ENCODE measurements around the gene CCNT2.
"Not testable (repeated sequence)": the region's sequence is repeated elsewhere in the genome, so short reads cannot be mapped to it uniquely, and the experiment has no call there.

Gene CCNT2

DNA sequence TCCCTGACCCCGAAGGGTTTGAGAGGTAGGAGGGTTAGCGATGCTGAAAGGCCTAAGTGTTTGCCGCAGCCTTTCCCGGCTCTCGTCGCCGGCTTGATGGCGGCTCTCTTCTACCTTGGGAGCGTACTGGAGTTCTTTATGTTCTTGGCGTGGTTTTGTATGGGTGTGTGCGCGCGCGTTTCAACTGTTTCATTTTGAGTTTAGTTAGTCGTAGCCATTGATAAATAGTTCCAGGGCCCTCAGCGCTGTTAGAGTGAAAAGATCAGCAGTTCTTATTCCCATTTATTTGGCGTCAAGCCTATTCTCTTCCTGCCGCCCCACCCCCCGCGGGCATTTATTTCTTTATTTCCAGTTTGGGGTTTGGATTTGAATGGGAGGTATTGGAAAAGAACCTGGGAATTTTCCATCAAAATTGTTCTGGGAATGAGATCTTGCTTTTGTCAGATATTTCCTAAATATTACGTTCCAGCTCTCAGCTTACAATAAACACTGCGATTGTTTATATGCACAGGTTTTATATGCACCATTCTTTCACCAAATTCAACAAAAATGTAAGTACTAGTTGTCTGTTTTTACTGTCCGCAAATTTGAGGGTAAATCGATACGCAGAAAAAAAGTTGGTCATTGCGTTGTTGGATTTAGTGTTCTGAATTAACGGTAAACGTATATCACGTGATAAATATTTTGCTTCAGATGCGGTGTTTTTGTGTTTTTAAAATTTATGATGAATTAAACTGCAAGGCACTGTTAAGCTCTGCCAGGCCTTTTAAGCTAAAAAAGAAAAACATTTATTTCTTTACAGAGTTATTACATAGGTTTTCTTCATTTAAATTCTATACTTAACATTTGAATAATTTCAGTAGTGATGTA lies 954 bp downstream of the CCNT2 start:
- DNase-seq (ENCODE audit: low spot score) = peak; percentile 40

DNA sequence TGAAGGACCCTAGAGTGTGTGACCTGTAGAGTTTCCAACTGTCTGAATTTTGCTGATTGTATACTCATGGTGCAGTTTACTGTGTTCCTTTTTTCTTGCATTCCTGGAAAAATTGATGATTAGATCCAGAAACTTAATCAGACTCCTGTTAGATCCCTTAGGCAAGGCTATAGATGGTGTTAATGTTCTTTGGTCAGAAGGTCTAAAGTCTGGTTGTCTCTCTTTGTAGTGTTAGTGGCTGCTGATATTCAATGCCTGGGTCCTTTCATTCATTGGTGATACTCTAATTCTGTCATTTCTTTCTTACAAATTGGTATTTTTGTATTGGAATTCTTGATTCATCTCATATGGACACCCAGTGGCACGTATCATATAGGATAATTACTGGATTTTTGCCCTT lies 6.3 kb downstream of the CCNT2 start:
- no peak for DNase-seq (ENCODE audit: low spot score)

DNA sequence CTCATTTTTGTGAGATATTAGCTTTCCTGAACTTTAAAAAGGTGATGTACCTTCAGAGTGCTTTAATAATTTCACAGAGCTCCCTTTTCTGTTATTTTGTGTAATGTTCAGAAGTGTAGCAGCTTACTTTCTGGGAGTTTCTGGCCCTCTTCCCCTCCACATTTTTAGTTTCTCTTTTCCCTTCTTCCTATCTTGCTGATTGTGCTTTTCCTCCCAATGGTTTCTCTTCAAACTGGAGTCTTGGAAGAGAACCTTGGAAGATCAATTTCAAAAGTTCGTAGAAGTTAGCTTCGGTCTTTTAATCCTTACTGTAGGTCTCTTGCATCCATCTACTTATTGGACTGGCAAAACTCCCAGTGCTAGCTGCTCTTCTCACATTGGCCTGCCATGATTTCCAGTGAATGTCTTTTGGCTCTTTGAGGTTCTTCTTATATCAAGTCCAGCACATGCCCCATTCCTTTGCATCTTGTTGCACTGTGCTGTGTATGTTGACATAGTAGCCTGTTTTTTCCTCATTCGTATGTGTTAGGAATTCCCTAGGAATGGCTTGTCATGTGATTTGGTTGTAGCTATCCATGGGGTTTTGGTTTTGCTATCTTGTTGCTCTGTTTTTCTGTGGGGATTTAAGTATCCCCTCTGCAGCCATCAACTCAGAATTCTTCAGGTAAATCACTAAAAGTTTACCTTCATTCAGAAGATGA lies 7.8 kb downstream of the CCNT2 start:
- DNase-seq (ENCODE audit: low spot score) = no peak

GRCh38 chr2:134927195-134927594 lies 8.6 kb downstream of the CCNT2 start:
- peak; percentile 6 for DNase-seq (ENCODE audit: low spot score)

DNA sequence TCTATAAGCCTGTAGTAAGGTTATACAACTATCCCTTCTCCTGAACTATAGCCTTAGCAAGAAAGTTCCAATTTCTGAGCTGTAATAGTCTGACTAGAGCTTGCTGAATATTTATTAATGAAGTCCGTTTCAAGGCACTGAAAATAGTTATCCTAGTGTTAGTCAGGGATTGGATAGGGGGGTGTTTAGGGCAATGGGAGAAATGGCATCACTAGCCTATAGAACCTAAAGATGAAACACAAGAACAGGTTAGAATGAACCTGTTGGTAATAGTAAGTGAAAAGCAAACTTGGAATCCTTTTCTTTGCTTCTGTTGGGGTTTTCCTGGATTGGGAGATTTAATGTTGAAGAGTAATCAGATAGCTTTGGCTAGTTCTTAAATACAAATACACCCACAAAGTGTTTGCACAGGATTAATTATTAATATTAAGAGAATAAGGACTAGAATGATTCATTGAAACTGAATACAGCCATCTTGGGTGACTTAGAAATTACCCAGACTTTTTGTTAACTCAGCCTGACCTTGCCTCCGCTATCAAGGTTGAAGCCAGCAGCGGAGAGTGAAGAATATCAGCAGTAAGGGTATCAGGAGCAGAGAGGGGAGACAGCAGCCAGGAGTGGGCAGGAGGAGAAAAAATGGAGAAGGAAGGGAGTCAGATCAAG lies 14.4 kb downstream of the CCNT2 start:
- no peak for DNase-seq (ENCODE audit: low spot score)

GRCh38 chr2:134933732-134934131 lies 15.1 kb downstream of the CCNT2 start:
- no peak for DNase-seq (ENCODE audit: low spot score)

DNA sequence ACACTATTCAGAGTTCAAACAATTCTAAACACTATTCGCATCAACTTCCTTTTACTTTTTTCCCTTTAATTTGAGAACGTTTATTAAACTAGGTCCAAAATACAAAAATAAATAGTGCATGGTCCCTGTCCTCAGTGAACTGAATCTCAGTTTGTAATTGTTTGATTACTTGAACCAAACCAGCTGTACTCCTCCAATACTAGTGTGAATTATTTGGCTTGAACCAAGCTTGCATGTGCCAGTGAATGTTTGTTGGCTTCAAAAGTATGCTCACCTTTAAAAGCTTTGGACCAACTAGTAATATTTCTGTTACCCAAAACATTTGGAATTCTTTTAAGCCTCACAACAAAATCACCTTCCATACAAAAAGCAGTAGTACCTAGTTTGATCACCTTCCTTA lies 15.5 kb downstream of the CCNT2 start:
- no peak for DNase-seq (ENCODE audit: low spot score)

DNA sequence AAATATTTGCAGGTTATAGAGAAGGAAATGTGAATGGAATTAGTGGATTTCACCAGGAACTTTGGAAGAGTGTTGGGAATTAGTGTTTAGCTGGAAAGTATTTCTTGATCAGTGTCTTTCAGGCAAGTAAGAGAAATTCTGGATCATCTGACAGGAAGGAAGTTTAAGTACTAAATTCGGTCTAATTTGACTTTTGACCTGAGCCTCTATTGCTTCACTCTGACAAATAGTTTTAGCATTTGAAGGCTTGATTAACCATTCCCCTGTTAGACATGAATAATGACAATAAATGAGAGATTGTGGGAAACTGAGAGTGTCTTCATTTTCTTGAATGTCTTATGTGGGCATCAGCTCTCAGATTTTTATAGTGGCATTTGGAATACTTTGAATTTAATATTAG lies 16.0 kb downstream of the CCNT2 start:
- DNase-seq (ENCODE audit: low spot score) = no peak

- no peak for DNase-seq (ENCODE audit: low spot score)
Observed at GRCh38 chr2:134936691-134937090, 18.1 kb downstream of the CCNT2 start.

DNA sequence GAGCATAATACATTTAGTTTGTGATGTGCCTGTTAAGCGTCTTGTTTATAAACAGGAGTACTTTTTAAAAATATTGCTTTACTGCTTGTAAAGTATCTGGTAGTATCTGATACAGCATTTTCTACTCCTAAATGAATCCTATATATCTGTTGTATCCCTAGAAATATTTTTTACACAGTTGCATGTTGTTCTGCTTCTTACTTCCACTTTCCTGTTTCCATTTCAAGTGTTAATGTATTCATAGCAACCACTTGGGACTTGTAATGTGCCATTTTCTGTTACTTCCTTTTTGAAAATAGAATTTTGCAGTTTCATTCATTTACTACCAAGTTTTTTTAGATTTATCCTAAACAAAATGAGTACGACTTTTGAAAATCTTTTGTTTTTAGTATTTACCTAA lies 24.9 kb downstream of the CCNT2 start:
- DNase-seq (ENCODE audit: low spot score) = no peak

- no peak for DNase-seq (ENCODE audit: low spot score)
Observed at GRCh38 chr2:134944975-134945374, 26.4 kb downstream of the CCNT2 start.

- no peak for DNase-seq (ENCODE audit: low spot score)
Observed at GRCh38 chr2:134946073-134946472, 27.5 kb downstream of the CCNT2 start.

DNA sequence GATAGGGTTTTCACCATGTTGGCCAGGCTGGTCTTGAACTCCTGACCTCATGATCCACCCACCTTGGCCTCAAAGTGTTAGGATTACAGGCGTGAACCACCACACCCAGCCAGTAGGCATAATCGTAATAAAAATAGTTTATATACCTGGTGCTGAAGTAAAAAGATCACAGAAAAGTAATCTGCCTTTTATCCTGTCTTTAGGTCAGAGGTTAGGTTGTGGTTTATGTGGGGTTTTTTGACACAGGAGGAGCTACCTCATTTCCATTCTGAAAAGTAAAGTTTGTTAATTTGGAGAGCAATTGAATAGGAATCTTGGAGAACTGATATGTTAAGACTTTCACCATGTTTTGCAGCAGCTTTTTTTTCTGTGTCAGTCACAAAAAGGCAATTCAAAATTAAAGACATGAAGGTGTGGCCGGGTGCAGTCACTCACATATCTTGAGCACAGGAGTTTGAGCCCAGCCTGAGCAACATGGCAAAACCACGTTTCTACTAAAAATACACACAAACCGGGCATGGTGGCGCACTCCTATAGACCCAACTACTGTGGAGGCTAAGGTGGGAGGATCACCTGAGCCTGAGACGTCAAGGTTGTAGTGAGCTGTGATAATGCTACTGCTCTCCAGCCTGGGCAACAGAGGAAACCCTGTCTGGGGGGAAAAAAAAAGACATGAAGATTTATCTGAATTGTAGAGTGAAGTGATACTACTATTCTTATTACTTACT lies 31.5 kb downstream of the CCNT2 start:
- DNase-seq (ENCODE audit: low spot score) = no peak

DNA sequence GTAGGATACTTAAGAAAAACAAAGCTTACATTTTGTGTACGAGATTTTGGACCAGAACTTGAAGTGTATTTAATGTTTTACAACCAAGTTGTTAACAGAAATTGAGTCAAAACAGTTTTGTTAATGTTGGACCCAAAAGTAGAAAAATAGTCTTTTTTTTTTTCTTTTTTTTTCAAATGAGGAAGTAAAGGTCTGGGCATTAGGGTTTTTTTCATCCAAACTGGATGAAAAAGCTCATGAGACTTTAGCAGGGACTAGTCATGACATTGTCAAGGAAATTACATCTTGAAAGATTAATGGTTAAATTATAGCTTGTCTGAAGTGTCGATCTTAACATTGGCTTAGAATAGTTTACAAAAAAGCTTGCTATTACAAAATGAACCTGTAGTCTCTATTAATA lies 32.3 kb downstream of the CCNT2 start:
- no peak for DNase-seq (ENCODE audit: low spot score)

DNA sequence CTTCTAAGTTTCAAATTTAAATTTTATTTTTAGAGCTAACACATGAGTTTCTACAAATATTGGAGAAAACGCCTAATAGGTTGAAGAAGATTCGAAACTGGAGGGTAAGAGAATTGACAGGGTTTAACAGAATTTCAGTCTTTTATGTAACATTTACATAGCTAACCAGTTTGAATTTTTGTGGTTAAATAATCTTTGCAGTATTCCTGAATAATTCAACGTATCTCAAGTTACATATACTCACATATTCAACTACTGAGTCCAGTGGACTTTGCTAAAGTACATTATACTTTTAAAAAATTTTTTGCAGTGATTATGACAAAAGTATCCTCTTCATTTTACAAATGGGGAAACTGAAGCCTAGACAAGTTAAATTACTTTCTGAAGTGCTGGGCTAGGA lies 34.0 kb downstream of the CCNT2 start:
- DNase-seq (ENCODE audit: low spot score) = no peak

GRCh38 chr2:134954065-134954464 lies 35.4 kb downstream of the CCNT2 start:
- no peak for DNase-seq (ENCODE audit: low spot score)

DNA sequence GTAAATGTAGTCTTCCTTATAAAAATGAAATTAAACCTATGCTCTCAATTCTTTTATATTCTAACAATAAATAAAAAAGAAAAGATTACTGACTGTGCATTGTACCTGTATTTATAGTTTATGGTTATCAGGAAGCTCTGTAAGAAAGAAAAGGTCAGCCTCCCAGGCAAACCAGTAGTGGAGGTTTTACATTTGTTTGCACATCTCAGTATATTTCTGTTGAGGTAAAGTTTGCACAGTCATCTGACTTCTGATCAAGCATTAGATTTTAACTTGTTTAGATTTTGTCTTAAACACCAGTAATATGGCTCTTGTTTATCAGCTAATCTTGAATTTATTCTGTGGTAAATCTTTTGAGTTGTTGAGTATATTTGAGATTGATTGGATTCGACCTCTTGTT lies 37.1 kb downstream of the CCNT2 start:
- no peak for DNase-seq (ENCODE audit: low spot score)

DNA sequence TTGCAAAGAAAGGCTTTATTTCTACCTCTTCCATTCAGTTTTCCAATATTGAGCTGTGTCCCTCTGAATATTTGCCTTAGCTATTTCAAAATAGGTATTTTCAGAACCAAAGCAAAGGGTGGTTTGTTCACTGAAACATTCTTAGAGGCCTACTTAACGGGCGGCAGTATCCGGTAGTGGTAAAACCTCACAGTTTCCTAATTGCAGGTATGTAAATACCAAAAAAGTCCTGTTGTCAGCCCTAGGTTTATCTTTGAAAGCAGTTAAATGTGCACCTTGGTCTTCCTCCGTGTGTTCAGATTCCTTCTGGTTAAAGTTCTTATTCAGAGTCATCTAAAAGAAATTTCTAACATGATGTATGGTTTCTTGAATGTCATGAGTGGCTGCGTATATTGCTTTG lies 38.9 kb downstream of the CCNT2 start:
- DNase-seq (ENCODE audit: low spot score) = no peak

DNA sequence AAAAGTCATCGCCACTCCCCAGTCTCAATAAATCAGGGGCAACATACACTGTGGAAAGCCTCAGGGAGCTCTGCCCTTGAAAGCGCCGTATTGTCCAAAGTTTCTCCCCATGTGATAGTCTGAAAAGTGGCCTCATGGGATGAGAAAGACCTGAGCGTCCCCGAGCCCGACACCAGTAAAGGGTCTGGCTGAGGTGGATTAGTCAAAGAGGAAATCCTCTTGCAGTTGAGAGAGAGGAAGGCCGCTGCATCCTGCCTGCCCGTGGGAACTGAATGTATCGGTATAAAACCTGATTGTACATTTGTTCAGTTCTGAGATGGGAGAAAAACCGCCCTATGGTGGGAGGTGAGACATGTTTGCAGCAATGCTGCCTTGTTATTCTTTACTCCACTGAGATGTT lies 48.5 kb downstream of the CCNT2 start:
- DNase-seq (ENCODE audit: low spot score) = not testable (repeated sequence)

DNA sequence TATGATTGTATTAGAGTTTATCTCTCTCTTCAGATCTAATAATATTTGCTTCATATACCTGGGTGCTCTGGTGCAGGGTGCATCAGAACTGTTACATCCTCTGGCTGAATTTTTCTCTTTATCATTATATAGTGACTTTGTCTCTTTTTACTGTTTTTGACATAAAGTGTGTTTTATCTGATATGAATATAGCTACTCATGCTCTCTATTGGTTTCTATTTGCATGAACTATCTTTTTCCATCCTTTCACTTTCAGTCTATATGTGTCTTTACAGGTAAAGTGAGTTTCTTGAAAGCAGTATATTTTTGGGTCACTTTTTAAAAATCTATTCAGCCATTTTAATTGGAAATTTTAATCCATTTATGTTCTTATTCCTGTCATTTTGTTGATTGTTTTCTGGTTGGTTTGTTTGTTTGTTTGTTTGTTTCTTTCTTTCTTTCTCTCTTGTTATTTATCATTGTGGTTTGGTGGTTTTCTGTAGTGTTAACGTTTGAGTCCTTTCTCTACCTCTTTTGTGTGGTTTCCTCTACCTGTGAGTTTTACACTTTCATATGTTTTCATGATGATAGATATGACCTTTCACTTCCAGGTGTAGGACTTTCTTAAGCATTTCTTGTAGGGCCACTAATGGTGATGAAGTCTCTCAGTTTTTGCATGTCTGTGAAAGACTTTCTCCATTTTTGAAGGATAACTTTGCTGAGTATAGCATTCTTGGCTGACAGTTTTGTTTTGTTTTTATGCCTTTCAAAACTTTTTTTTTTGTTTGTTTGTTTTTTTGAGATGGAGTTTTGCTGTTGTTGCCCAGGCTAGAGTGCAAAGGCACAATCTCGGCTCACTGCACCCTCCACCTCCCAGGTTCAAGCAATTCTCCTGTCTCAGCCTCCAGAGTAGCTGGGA lies 54.9 kb downstream of the CCNT2 start:
- no peak for DNase-seq (ENCODE audit: low spot score)

DNA sequence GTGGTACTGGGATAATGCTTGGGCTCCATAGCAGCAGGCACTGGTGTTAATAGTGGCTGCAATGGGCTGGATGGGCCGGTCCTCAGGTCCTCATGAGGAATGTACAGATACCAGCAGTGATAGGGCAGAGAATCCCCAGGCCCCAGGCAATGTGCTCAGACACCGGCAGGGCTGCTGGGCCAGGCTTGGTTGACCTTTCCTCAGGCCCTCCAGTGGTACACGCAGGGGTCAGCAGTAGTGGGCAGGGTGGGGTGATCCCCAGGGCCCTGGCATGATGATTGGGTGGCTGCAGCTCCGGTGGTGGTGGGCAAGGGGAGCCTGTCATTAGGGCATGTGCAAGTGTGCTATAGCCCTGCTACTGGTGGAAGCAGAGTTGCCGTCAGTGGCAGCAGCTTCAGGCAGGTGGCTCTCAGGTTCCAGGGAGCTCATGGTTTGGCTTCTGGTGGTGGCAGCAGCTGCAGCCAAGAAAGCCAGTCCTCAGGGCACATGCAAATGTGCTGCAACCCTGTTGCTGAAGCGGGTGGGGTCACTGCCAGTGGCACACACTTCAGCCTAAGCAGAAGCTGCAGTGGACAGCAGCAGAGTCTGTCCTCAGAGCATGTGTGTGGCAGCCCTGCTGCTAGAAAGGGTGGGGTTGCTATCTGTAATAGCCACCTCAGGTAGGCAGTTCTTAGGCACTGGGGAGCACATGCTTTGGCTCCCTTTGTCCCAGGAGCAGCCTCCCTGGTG lies 56.8 kb downstream of the CCNT2 start:
- DNase-seq (ENCODE audit: low spot score) = no peak
